Measurements from ENCODE around the gene HPN.

The HPN gene

GRCh38 chr19:35108730-35109129 is 67.2 kb downstream of the HPN start:
- DNase-seq = no peak

- DNase-seq = no peak
Observed at GRCh38 chr19:35109395-35110112, 68.0 kb downstream of the HPN start.

- DNase-seq = no peak
Observed at GRCh38 chr19:35110974-35111373, 69.5 kb downstream of the HPN start.

GRCh38 chr19:35112995-35113688 is 71.6 kb downstream of the HPN start:
- DNase-seq = no peak

GRCh38 chr19:35114353-35115176 is 73.0 kb downstream of the HPN start:
- DNase-seq = peak; percentile 77 to 81

- no peak for DNase-seq
Observed at GRCh38 chr19:35115177-35115951, 73.8 kb downstream of the HPN start, which contains the start of gene FXYD3. Gene FXYD3, plus strand, starts transcription at chr19:35115823. Its CDS starts 3,554 bp downstream, at chr19:35119377.

Data from stimulated activated CD4-positive, alpha-beta T cell treated with anti-CD3 and anti-CD28 coated beads, Interleukin-2, amount 100 ng/mL, for 24 hours (primary cell).